ENCODE results near the gene NECTIN4. TPM values are rescaled to one million over a fixed set of nuclear protein-coding genes. Genes with fewer than 3 reads are reported as not detected.

NECTIN4 gene
- total RNA-seq = under 1 TPM in 1 of 2 experiments, not detected in 1; 0.05 TPM

DNA sequence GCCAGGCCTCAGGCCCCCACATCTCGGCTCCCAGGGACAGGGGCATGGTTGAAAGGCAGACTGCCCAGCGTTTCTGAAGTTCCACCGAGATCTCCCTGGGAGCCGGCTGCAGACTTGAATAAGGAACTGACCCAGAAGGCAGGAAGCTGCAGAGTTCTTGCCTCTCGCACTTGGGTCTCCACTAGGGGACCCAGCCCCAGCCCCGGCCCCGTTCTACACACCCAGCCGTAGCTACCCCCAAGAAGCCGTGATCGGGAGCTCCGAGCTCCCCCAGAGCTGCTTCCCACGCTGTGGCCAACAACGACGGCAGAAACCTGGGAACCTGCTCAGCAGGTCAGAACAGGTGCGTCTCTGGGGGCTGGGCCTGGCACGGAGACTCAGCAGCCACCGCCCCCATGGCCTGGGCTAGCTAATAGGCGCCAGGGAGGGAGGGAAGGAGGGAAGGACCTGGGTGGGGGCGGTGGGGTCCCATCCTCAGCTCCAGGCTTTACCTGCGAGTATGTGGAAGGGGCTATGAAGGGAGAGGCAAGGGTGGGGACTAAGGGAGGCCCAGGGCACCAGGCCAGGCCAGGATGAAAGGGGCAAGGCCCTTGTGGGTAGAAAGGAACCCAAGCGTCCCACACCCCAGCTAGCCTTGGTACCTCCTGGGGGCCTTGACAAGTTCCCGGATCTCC lies at the start of gene NECTIN4:
Gene NECTIN4, minus strand, starts transcription at position 308 of the 674 bp plus-strand sequence. Its CDS starts 262 bp downstream, at position 46.
- H3K4me1 Mint-ChIP-seq (ENCODE audit: low read depth) = peaks cover 32% of the 10 kb centered on the region
- POLR2A ChIA-PET = no interaction called here

DNA sequence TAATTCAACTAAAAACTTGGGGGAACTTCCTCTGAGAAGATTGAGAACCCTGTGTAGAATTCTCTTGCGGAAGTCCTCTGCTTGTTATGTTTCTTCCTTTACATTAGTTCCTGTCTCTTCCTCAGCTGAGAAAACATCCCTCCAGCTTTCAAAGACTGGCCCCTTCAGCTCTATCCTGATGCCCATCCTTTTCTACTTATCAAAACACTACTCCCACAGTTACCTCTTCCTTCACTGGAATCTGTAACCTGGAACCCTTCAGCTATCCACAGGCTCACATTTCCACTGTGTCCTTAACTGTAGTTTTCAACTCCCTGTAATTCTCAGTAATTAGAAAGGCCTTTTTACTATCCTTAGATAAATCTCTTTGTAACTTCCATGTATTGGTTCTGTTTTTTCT lies 49.1 kb upstream of the NECTIN4 start:
- H3K4me3 Mint-ChIP-seq = no peak overlapping the region
- ChIA-PET CTCF (interaction anchor here (0.7 to 2.9 kb wide), 9 partner anchors 10 to 185 kb away, joined by 3 to 12 read pairs (median 4); partner anchors contain the start of gene PPOX), POLR2A (no interaction called here)
- H3K36me3 Mint-ChIP-seq = peaks cover 4% of the 10 kb centered on the region
- peaks cover 3% of the 10 kb centered on the region for H3K4me1 Mint-ChIP-seq (ENCODE audit: low read depth)
- intact Hi-C loops (cut with micrococcal nuclease) = no loop called here
- H3K27ac Mint-ChIP-seq = no peak overlapping the region
- H3K27me3 Mint-ChIP-seq = no peaks in the 10 kb centered on the region
- DNase-seq = no peak
- no peaks in the 10 kb centered on the region for H3K9me3 Mint-ChIP-seq

More for the DNA sequence above, at the start of gene NECTIN4:
- no peak for DNase-seq
- CTCF ChIA-PET = interaction anchor here (1.8 kb wide), 1 partner anchor 8 kb away, joined by 10 read pairs; the partner anchor contains the start of gene KLHDC9
- Mint-ChIP-seq H3K4me3 (no peak within 1 kb of the TSS), H3K27me3 (no peaks in the 10 kb centered on the region), H3K36me3 (no peaks in the 10 kb centered on the region), H3K9me3 (no peaks in the 10 kb centered on the region), H3K27ac (no peak within 1 kb of the TSS)
- intact Hi-C loops (cut with micrococcal nuclease) = no loop called here

DNA sequence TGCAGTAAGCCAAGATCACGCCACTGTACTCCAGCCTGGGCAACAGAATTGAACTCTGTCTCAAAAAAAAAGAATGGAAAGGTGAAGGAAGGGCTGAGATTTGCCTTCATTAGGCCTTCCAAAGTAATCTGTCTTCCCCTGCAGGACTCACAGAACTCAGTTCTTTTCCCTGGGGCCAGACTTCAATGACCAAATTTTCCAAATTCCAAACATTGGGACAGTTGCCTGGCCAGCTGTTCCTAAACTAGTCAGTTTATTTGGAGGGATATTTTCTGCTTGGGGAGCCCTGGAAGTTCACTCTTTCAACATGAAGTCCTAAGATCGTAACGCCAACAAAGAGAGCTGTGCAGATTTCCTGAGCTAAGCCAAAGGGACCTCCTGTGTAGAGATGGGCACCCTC lies 48.5 kb upstream of the NECTIN4 start:
- Mint-ChIP-seq H3K36me3 (peaks cover 4% of the 10 kb centered on the region), H3K9me3 (no peaks in the 10 kb centered on the region), H3K4me3 (no peak overlapping the region), H3K4me1 (ENCODE audit: low read depth) (peaks cover 3% of the 10 kb centered on the region), H3K27me3 (no peaks in the 10 kb centered on the region), H3K27ac (no peak overlapping the region)
- ChIA-PET POLR2A (no interaction called here), CTCF (interaction anchor here (0.7 to 2.9 kb wide), 8 partner anchors 10 to 147 kb away, joined by 3 to 12 read pairs (median 4); partner anchors contain the start of gene PPOX)
- no peak for DNase-seq
- intact Hi-C loops (cut with micrococcal nuclease) = no loop called here

DNA sequence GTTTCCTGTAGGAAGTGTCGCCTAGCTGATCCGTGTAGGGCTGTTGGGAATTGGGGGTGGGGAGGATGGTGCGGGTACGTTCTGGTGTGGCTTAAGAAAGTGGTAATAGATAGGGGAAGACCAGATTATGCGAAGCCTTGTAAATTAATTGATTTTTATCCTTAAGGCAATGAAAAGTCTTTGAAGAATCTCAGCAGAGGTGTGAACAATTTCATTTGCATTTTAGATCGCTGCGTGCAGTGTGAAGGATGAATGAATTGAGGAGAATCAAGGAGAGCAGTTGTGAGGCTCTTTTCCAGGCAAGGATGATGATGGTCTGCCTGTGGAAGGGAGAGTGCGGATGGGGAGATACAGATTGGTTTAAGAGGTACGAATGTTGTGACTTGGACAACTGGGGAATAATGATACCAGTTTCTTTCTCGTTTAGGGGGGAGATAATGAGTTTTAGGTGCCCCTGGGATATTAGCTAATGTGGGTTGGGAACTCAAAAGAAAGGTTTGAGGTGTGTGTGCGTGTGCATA lies 43.9 kb upstream of the NECTIN4 start:
- Mint-ChIP-seq H3K9me3 (no peaks in the 10 kb centered on the region), H3K27me3 (no peaks in the 10 kb centered on the region), H3K4me1 (ENCODE audit: low read depth) (peaks cover 36% of the 10 kb centered on the region), H3K4me3 (no peak overlapping the region), H3K36me3 (peaks cover 16% of the 10 kb centered on the region), H3K27ac (no peak overlapping the region)
- ChIA-PET POLR2A (interaction anchor here (0.5 to 2.7 kb wide), 10 partner anchors 20 to 143 kb away, joined by 3 to 16 read pairs (median 4); partner anchors contain the start of genes ARHGAP30, NDUFS2, PPOX and UFC1), CTCF (interaction anchor here (0.7 to 4.3 kb wide), 11 partner anchors 12 to 294 kb away, joined by 3 to 22 read pairs (median 5); partner anchors contain the start of genes ARHGAP30, KLHDC9, PPOX and UFC1)
- intact Hi-C loops (cut with micrococcal nuclease) = loop anchor here (5.0 kb wide), 1 partner anchor 296 kb away; no protein-coding TSS in a partner anchor
- DNase-seq = no peak

DNA sequence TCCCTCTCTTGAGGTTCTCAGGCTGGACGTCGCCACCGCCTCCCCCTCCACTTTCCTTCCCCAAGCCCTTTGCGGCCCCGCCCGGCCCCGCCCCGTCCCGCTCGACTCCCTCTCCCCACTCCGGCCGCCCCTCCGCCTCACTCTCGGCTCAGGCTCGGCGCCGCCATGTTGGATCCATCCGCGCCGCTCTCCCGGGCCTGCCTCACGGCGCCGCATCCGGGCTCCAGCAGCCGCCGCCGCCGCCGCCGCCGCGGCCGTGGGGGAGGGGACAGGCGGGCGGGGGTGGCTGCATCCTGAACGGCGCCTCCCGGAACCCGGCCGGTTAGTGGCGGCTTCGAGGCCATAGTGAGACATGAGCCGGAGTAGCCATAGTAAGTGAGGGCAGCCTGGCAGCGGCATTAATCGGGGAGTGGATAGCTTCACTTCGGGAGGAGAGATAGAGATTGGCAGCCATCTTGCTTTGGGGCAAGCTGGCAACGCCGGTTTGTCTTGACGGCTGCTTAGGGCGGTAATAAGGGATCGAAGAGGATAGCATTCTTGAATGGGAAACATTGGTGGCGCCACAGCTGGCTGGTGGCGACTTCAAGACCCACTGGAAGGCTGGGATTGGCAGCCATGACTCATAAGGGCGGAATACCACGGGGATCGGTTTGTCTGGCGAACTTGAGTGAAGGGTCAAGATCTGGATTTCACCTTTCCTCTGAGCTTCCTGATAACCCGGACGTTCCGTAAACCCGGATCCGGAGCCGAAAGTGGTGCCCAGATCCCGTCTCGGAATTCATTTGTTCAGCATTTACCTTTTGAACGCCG lies 43.3 kb upstream of the NECTIN4 start, which contains the start of gene DEDD:
Gene DEDD, minus strand, starts transcription at position 258 of the 810 bp plus-strand sequence. CDS start 8,205 bp downstream, outside the sequence.
- Mint-ChIP-seq H3K4me3 (no peak within 1 kb of the TSS), H3K4me1 (ENCODE audit: low read depth) (peaks cover 43% of the 10 kb centered on the region), H3K36me3 (peaks cover 23% of the 10 kb centered on the region), H3K27ac (no peak within 1 kb of the TSS), H3K9me3 (no peaks in the 10 kb centered on the region), H3K27me3 (no peaks in the 10 kb centered on the region)
- DNase-seq = peak; percentile 96
- intact Hi-C loops (cut with micrococcal nuclease) = loop anchor here (1.0 to 5.0 kb wide), 5 partner anchors 13 to 295 kb away; partner anchors contain the start of genes UFC1 and USF1
- ChIA-PET CTCF (interaction anchor here (0.7 to 4.3 kb wide), 13 partner anchors 11 to 294 kb away, joined by 3 to 22 read pairs (median 4); partner anchors contain the start of genes ARHGAP30, KLHDC9, PPOX and TOMM40L), POLR2A (interaction anchor here (0.5 to 2.7 kb wide), 9 partner anchors 21 to 143 kb away, joined by 3 to 16 read pairs (median 4); partner anchors contain the start of genes NDUFS2, PPOX and UFC1)

DNA sequence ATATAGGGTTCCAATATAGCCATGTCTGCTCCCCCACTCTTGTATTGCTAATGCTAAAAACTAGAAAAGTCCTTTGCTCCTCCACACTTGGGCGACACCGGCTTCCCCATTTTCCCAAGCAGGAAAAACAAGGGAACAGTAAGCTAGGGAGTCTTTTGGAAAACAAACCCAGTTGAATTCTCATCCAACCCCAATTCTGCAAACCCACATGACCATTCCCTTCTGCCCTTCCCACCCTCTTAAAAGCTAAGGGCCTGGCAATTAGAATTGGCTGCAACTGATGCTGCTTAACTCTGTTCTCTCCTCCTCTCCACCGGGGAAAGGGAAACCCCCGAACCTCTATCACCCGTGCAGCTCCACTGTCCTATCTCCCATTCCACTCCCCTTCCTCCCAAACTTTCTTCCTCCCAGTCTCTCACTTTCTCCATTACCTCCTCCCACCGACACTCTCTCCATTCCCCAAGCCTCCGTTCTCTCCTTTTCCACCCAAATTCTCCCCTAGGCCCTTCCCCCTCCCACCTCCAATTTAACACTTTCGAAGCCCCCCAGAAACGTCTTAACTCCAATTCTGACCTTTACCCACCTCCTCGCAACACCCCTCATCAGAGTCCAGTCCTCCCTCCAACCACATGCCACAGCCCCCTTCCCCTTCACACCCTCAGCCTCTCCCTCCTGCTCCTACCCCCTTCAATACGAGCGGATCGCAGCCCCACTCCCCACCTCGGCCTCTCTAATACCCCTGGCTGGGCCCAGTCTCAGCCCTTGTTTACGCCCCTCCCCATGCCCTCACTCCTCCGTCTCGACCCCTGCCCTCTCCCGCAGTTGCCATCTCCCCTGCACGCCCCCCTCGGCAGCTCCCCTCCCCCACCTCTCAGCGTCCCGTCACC lies 42.4 kb upstream of the NECTIN4 start:
- Mint-ChIP-seq H3K27ac (no peak overlapping the region), H3K36me3 (peaks cover 29% of the 10 kb centered on the region), H3K4me1 (ENCODE audit: low read depth) (peaks cover 49% of the 10 kb centered on the region), H3K4me3 (no peak overlapping the region), H3K27me3 (no peaks in the 10 kb centered on the region), H3K9me3 (no peaks in the 10 kb centered on the region)
- ChIA-PET POLR2A (interaction anchor here (0.8 to 2.7 kb wide), 8 partner anchors 22 to 91 kb away, joined by 3 to 16 read pairs (median 4); partner anchors contain the start of genes NDUFS2, PPOX and UFC1), CTCF (interaction anchor here (0.8 to 4.3 kb wide), 8 partner anchors 32 to 134 kb away, joined by 3 to 22 read pairs (median 6); partner anchors contain the start of genes ARHGAP30, KLHDC9, PPOX and TOMM40L)
- DNase-seq = peak; percentile 25
- intact Hi-C loops (cut with micrococcal nuclease) = loop anchor here (1.0 to 5.0 kb wide), 5 partner anchors 12 to 294 kb away; partner anchors contain the start of genes UFC1 and USF1

DNA sequence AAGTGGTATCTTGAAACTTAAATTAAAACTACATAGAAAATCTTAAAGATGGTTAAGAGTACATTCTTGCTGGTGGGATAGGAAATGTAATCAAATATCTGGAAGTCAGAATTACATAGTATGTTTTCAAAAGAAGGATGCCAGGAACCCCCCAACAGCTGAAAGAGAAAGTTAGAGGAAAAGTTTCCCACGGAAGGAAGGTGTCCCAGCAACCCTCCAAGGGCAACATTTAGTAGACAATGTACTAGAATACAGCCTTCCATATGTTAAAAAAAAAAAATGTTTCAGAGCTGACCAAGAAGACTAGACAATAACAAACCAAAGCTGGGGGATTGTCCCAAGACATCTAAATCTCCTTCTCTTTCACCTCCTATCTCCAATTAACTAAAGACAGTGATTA lies 40.9 kb upstream of the NECTIN4 start:
- CTCF ChIA-PET = no interaction called here
- Mint-ChIP-seq H3K4me3 (no peak overlapping the region), H3K9me3 (no peaks in the 10 kb centered on the region), H3K27ac (peak overlapping the region; percentile 44), H3K36me3 (peaks cover 40% of the 10 kb centered on the region), H3K4me1 (ENCODE audit: low read depth) (peaks cover 54% of the 10 kb centered on the region), H3K27me3 (no peaks in the 10 kb centered on the region)
- POLR2A ChIA-PET = no interaction called here
- no peak for DNase-seq
- intact Hi-C loops (cut with micrococcal nuclease) = loop anchor here (5.0 kb wide), 1 partner anchor 293 kb away; no protein-coding TSS in a partner anchor

DNA sequence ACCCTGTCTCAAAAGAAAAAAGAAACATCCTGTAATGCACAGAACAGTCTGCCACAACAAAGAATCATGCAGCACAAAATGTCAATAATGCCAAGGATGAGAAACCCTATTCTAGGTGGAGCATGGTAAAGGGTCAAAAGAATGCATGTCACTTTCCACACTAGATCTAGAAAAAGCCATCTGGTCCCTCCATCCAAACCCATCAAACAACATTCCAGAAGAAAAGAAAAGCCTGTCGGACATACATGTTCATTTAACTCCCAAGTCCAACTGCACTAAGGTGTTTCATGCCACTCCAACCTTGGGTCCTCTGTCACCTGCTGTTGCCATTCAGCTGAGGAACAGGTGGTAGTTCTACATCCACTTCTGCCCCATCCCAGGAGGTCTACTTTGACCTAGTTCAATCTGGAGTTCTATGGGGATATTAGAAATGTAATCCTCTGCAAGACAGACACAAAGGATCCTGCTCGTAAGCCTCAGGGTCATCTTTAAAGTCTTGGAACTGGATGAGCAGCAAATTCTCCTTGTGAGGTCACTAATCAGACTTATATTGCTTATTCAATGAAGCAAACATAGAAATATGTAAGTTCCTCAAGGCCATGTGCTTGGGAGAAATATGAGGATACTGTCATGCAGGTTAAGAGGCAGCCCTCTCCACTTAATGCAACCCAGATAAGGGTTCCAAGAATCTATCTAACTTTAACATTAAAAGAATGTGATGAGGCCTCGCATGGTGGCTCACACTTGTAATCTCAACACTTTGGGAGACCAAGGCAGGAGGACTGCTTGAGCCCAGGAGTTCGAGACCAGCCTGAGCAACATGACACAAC lies 39.4 kb upstream of the NECTIN4 start:
- no peak for DNase-seq
- CTCF ChIA-PET = interaction anchor here (1.2 kb wide), 1 partner anchor 9 kb away, joined by 4 read pairs; no protein-coding TSS in a partner anchor
- peaks cover 50% of the 10 kb centered on the region for H3K4me1 Mint-ChIP-seq (ENCODE audit: low read depth)
- no peaks in the 10 kb centered on the region for H3K9me3 Mint-ChIP-seq
- H3K27ac Mint-ChIP-seq = no peak overlapping the region
- POLR2A ChIA-PET = interaction anchor here (1.1 kb wide), 1 partner anchor 12 kb away, joined by 5 read pairs; no protein-coding TSS in a partner anchor
- intact Hi-C loops (cut with micrococcal nuclease) = no loop called here
- no peak overlapping the region for H3K4me3 Mint-ChIP-seq
- H3K36me3 Mint-ChIP-seq = peaks cover 46% of the 10 kb centered on the region
- H3K27me3 Mint-ChIP-seq = no peaks in the 10 kb centered on the region

DNA sequence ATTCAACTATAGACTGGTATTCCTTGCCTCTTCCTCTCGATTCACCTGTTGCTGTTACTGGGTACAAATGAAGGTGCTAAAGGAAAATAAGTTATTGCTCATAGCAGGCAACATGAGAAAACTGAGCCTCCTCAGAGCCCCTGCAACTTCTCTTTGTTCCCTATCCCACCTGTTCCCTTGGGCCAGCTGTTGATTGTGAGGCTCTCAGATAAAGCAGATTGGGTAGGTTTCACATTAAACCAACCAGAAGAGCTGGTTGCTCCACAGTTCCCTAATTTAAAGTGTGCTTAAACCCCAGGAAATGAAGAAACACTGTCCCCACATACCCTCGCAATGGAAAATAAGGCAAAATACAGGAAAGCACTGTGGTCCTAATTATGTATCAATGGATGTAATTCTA lies 38.3 kb upstream of the NECTIN4 start:
- H3K9me3 Mint-ChIP-seq = no peaks in the 10 kb centered on the region
- peaks cover 50% of the 10 kb centered on the region for H3K4me1 Mint-ChIP-seq (ENCODE audit: low read depth)
- no peaks in the 10 kb centered on the region for H3K27me3 Mint-ChIP-seq
- no peak overlapping the region for H3K27ac Mint-ChIP-seq
- ChIA-PET POLR2A (interaction anchor here (1.0 to 1.1 kb wide), 2 partner anchors 9 to 10 kb away, joined by 4 to 5 read pairs; partner anchors contain the start of genes NIT1 and PFDN2), CTCF (interaction anchor here (0.8 to 1.2 kb wide), 3 partner anchors 10 to 30 kb away, joined by 3 to 4 read pairs (median 4); partner anchors contain the start of genes NIT1 and PFDN2)
- H3K4me3 Mint-ChIP-seq = no peak overlapping the region
- intact Hi-C loops (cut with micrococcal nuclease) = no loop called here
- DNase-seq = no peak
- H3K36me3 Mint-ChIP-seq = peaks cover 53% of the 10 kb centered on the region

DNA sequence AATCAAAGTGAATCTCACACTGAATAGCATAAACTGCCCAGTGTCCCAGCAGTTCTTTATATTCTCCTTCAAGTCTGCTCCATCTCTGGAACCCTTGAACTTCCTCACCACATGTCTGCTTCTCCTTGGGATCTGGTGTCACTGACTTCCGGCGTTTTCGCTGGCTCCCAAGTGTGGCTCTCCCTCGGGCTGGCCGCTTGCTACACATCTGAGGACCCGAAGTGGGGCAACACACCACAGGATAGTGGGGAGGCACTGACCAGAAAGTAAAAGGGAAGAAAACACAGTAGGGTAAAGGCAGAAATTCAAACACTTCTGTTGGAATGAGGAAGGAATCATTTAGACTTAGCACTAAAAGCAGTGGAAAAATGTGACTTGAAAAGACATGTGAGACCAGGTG lies 33.6 kb upstream of the NECTIN4 start:
- H3K27ac Mint-ChIP-seq = peak overlapping the region; percentile 48
- H3K4me1 Mint-ChIP-seq (ENCODE audit: low read depth) = peaks cover 41% of the 10 kb centered on the region
- no peak for DNase-seq
- intact Hi-C loops (cut with micrococcal nuclease) = no loop called here
- H3K4me3 Mint-ChIP-seq = no peak overlapping the region
- H3K27me3 Mint-ChIP-seq = no peaks in the 10 kb centered on the region
- H3K36me3 Mint-ChIP-seq = peaks cover 61% of the 10 kb centered on the region
- ChIA-PET POLR2A (no interaction called here), CTCF (no interaction called here)
- H3K9me3 Mint-ChIP-seq = no peaks in the 10 kb centered on the region

Measured in activated CD4-positive, alpha-beta memory T cell treated with anti-CD3 and anti-CD28 coated beads for 36 hours (primary cell).